Vagina (tissue), 2 donors: ENCODE data around the gene FOXN3.

Source experiments
- POLR2A ChIP-seq, 2 donors: fragments of 450-650 bp; IDR thresholded peaks; one replicate each; pipeline ENCODE4 v1.6.1; 2017; ENCODE audit warnings: antibody characterized with exemption in 2 of 2, mild to moderate bottlenecking in 2 of 2, moderate library complexity in 2 of 2
- POLR2AphosphoS5 ChIP-seq, 2 donors: sonication (generic); formaldehyde crosslinking; IDR thresholded peaks; one replicate each; pipeline ENCODE4 v1.9.0; 2017; ENCODE audit warnings: antibody characterized with exemption in 2 of 2, mild to moderate bottlenecking in 2 of 2, low read depth in 1 of 2; ENCODE audit not compliant: insufficient read depth in 1 of 2
- TF ChIP-seq, protein P1 (sequence below), 3 experiments: fragments of 450-650 bp in 2 of 3; fragments of 200-600 bp in 1 of 3; sonication (generic) in 1 of 3; IDR thresholded peaks; one replicate each; pipeline ENCODE4 v1.5.1; 2017 to 2019; ENCODE audit warnings: antibody characterized with exemption in 3 of 3, mild to moderate bottlenecking in 2 of 3, moderate library complexity in 2 of 3

- TF ChIP-seq, protein P1, sequence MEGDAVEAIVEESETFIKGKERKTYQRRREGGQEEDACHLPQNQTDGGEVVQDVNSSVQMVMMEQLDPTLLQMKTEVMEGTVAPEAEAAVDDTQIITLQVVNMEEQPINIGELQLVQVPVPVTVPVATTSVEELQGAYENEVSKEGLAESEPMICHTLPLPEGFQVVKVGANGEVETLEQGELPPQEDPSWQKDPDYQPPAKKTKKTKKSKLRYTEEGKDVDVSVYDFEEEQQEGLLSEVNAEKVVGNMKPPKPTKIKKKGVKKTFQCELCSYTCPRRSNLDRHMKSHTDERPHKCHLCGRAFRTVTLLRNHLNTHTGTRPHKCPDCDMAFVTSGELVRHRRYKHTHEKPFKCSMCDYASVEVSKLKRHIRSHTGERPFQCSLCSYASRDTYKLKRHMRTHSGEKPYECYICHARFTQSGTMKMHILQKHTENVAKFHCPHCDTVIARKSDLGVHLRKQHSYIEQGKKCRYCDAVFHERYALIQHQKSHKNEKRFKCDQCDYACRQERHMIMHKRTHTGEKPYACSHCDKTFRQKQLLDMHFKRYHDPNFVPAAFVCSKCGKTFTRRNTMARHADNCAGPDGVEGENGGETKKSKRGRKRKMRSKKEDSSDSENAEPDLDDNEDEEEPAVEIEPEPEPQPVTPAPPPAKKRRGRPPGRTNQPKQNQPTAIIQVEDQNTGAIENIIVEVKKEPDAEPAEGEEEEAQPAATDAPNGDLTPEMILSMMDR (IDR thresholded peaks at IDR 0.05): no peak
- TF ChIP-seq POLR2A (IDR thresholded peaks at IDR 0.05) (no peak), POLR2AphosphoS5 (IDR thresholded peaks at IDR 0.05; ENCODE audit: insufficient read depth in 1 of 2, low read depth in 1 of 2) (no peak)
Observed at GRCh38 chr14:89267163-89267562, 149.9 kb downstream of the FOXN3 start.
